SK-N-SH (cell line): Measurements from ENCODE around the gene RAI1. TPM values are rescaled to one million over a fixed set of nuclear protein-coding genes. Genes with fewer than 3 reads are reported as not detected.
"Not testable (repeated sequence)": the region's sequence is repeated elsewhere in the genome, so short reads cannot be mapped to it uniquely, and the experiment has no call there.

Source experiments
- CTCF ChIA-PET: fragments of 300-600, 350-600 bp; formaldehyde crosslinking; extraction: SDS; loops from one replicate; lab custom pipeline; 2021; lab: Yijun Ruan, JAX
- POLR2A ChIA-PET: fragments of 350-600 bp; sonication (Branson Sonifier 250); formaldehyde crosslinking; extraction: SDS; loops from one replicate; lab custom pipeline; 2020; ENCODE audit warnings: antibody characterized with exemption, inconsistent platforms; lab: Yijun Ruan, JAX
- DNase-seq: peaks from one replicate; pipeline ENCODE4 v3.0.0; 2012
- H2AFZ ChIP-seq: fragments of 200-600 bp; sonication (generic); 2 replicates; pipeline ENCODE4 v1.8.1; 2016; ENCODE audit warnings: antibody characterized with exemption, mild to moderate bottlenecking, low read depth
- H3F3A ChIP-seq: fragments of 200-600 bp; sonication (generic); replicated peaks from 2 replicates; pipeline ENCODE3; 2016; ENCODE audit warnings: antibody characterized with exemption, mild to moderate bottlenecking; ENCODE audit not compliant: insufficient read depth
- H3K27ac ChIP-seq, 2 experiments: fragments of 200-500 bp in 1 of 2; fragments of 200-600 bp in 1 of 2; sonication (Bioruptor generic) in 1 of 2; sonication (generic), shearing (Covaris generic) in 1 of 2; 2 replicates each; pipeline versions ENCODE4 v1.5.1 to v1.6.1; 2014 to 2016; ENCODE audit warnings: low read depth in 2 of 2, inconsistent platforms in 1 of 2, low read length in 1 of 2, mild to moderate bottlenecking in 1 of 2, mixed read lengths in 1 of 2
- H3K27me3 ChIP-seq: fragments of 200-600 bp; sonication (generic), shearing (Covaris generic); 2 replicates; pipeline ENCODE4 v1.6.1; 2016; ENCODE audit warnings: mixed run types; ENCODE audit not compliant: insufficient read depth
- H3K36me3 ChIP-seq, 2 experiments: fragments of 200-500 bp in 1 of 2; fragments of 200-600 bp in 1 of 2; sonication (Bioruptor generic) in 1 of 2; sonication (generic) in 1 of 2; replicated peaks in 1 of 2; 2 replicates each; pipeline versions ENCODE3 to v1.5.1; 2014 to 2016; ENCODE audit warnings: low read length in 1 of 2, mild to moderate bottlenecking in 1 of 2; ENCODE audit not compliant: insufficient read depth in 2 of 2, control insufficient read depth in 1 of 2
- H3K4me1 ChIP-seq, 2 experiments: fragments of 200-500 bp in 1 of 2; fragments of 200-600 bp in 1 of 2; sonication (Bioruptor generic) in 1 of 2; sonication (generic), shearing (Covaris generic) in 1 of 2; 2 replicates each; pipeline versions ENCODE4 v1.5.1 to v1.6.1; 2014 to 2016; ENCODE audit warnings: low read depth in 1 of 2, low read length in 1 of 2, mixed run types in 1 of 2; ENCODE audit not compliant: insufficient read depth in 2 of 2, control insufficient read depth in 1 of 2
- H3K4me2 ChIP-seq: fragments of 200-600 bp; sonication (generic), shearing (Covaris generic); 2 replicates; pipeline ENCODE4 v1.6.1; 2017; ENCODE audit warnings: mixed run types
- H3K4me3 ChIP-seq, 2 experiments: fragments of 200-500 bp in 1 of 2; fragments of 200-600 bp in 1 of 2; sonication (Bioruptor generic) in 1 of 2; sonication (generic), shearing (Covaris generic) in 1 of 2; 2 replicates each; pipeline versions ENCODE4 v1.5.1 to v1.8.1; 2014 to 2016; ENCODE audit warnings: low read depth in 2 of 2, inconsistent platforms in 1 of 2, low read length in 1 of 2, mild to moderate bottlenecking in 1 of 2, mixed read lengths in 1 of 2, moderate library complexity in 1 of 2
- H3K79me2 ChIP-seq: fragments of 200-600 bp; sonication (generic); 2 replicates; pipeline ENCODE4 v1.8.1; 2017; ENCODE audit warnings: mild to moderate bottlenecking; ENCODE audit not compliant: insufficient read depth
- H3K9ac ChIP-seq: fragments of 200-600 bp; sonication (generic); 2 replicates; pipeline ENCODE4 v1.6.1; 2017; ENCODE audit warnings: mixed run types
- H3K9me2 ChIP-seq: fragments of 200-600 bp; sonication (generic); 2 replicates; pipeline ENCODE4 v1.6.1; 2017; ENCODE audit warnings: mixed run types
- H3K9me3 ChIP-seq: fragments of 200-600 bp; sonication (generic); 2 replicates; pipeline ENCODE4 v1.6.1; 2017; ENCODE audit warnings: mixed run types, mild to moderate bottlenecking, moderate library complexity
- H4K20me1 ChIP-seq: fragments of 200-600 bp; sonication (generic); 2 replicates; pipeline ENCODE4 v1.6.1; 2017; ENCODE audit warnings: mild to moderate bottlenecking, mixed run types; ENCODE audit not compliant: insufficient read depth
- CHD2 ChIP-seq: fragments of 150-350 bp; IDR thresholded peaks from 2 replicates; pipeline ENCODE4 v1.6.1; 2018; ENCODE audit warnings: low read length; ENCODE audit not compliant: partially characterized antibody
- EZH2phosphoT487 ChIP-seq: fragments of 200-600 bp; sonication (generic); IDR thresholded peaks from 2 replicates; pipeline ENCODE4 v1.6.1; 2017; ENCODE audit warnings: low read depth, mixed run types, mild to moderate bottlenecking, antibody characterized with exemption, moderate library complexity, borderline replicate concordance
- FOSL2 ChIP-seq: IDR thresholded peaks from 2 replicates; pipeline ENCODE4 v1.4.0; 2012; ENCODE audit warnings: low read depth, mild to moderate bottlenecking, moderate library complexity, borderline replicate concordance
- FOXJ3 ChIP-seq: sonication (generic); formaldehyde crosslinking; IDR thresholded peaks from 2 replicates; pipeline ENCODE4 v1.5.1; 2020; ENCODE audit warnings: mild to moderate bottlenecking, missing genetic modification reagents
- GABPA ChIP-seq: IDR thresholded peaks from 2 replicates; pipeline ENCODE4 v1.4.0; 2012; ENCODE audit warnings: low read depth, mild to moderate bottlenecking
- MEF2A ChIP-seq: IDR thresholded peaks from 2 replicates; pipeline ENCODE4 v1.4.0; 2012; ENCODE audit warnings: low read depth, borderline replicate concordance
- MXI1 ChIP-seq: IDR thresholded peaks from 2 replicates; pipeline ENCODE4 v1.6.1; 2012; ENCODE audit warnings: mild to moderate bottlenecking, low read depth, low read length, improper control_type of control experiment
- NFIC ChIP-seq: IDR thresholded peaks from 2 replicates; pipeline ENCODE4 v1.4.0; 2012; ENCODE audit warnings: borderline replicate concordance
- RAD21 ChIP-seq: IDR thresholded peaks from 2 replicates; pipeline ENCODE4 v1.6.1; 2012; ENCODE audit warnings: mild to moderate bottlenecking, low read length
- RCOR1 ChIP-seq: fragments of 150-350 bp; IDR thresholded peaks from 2 replicates; pipeline ENCODE4 v1.6.1; 2017; ENCODE audit warnings: antibody characterized with exemption, low read length
- RFX5 ChIP-seq: IDR thresholded peaks from 2 replicates; pipeline ENCODE4 v1.6.1; 2012; ENCODE audit warnings: mild to moderate bottlenecking, improper control_type of control experiment, low read length
- SMC3 ChIP-seq: IDR thresholded peaks from 2 replicates; pipeline ENCODE4 v1.6.1; 2012; ENCODE audit warnings: low read depth, low read length, improper control_type of control experiment
- TAF1 ChIP-seq: IDR thresholded peaks from 2 replicates; pipeline ENCODE4 v1.6.1; 2012; ENCODE audit warnings: low read depth, mild to moderate bottlenecking, low read length, moderate library complexity, borderline replicate concordance
- TCF12 ChIP-seq: IDR thresholded peaks from 2 replicates; pipeline ENCODE4 v1.4.0; 2012
- TEAD4 ChIP-seq: IDR thresholded peaks from 2 replicates; pipeline ENCODE4 v1.4.0; 2012; ENCODE audit warnings: mild to moderate bottlenecking, borderline replicate concordance; ENCODE audit not compliant: insufficient read depth
- WGBS: methylation state at CpG from one replicate; pipeline ENCODE4 v1.1.6; 2017; ENCODE audit warnings: low lambda C conversion rate; 5-methylcytosine and 5-hydroxymethylcytosine counted together
- polyA plus RNA-seq, 3 experiments: library from polyadenylated mRNA; depleted of rRNA; stranded (reverse); fragments of >200 nt; gene quantifications; 2 replicates each; pipeline ENCODE4 v1.2.3, GENCODE V29; 2012

RAI1 gene
- polyA plus RNA-seq, 1 of the 3 experiments (the other 2 are of a cell fraction) = 4.7 TPM

DNA sequence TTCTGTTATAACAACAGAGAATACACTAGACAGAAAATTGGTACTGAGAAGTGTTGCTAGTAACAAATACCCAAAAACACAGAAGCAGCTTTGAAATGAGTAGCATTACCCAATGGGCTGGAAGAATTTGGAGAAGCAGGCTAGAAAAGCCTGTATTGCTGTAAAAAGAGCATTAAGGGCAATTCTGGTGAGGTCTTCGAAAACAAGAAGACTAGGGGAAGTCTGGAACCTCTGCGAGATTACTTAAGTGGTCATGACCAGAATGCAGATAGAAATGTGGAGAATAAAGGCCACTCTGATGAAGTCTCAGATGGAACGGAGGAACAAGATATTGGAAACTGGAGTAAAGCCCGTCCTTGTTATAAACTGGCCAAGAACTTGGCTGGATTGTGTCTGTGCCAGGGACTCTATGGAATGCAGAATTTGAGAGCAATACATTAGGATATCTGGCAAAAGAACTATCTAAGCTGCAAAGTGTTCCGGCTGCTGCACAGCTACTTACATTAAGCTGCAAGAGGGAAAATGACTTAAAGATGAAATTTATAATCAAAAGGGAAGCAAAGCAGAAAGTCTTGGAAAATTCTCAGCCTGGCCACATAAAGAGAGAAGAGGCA lies 44.9 kb upstream of the RAI1 start (continued):
- TF ChIP-seq TAF1 (no peak), MEF2A (no peak), CHD2 (no peak), SMC3 (no peak), GABPA (no peak)

DNA sequence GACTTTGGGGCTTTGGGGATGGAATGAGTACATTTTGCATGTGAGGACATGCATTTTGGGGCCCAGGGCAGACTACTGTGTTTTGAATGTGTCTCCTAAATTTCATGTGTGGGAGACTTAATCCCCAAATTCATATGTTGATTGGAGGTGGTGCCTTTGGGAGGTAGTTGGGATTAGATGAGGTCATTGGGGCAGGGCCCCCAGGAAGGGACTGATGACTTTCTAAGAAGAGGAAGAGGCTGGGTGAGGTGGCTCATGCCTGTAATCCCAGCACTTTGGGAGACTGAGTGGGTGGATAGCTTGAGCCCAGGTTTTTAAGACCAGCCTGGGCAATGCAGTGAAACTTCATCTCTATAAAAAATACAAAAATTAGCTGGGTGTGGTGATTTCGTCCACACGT lies 42.8 kb upstream of the RAI1 start:
- WGBS = 81% methylated on average over 2 of the region's 2 CpGs
- POLR2A ChIA-PET = no interaction called here

DNA sequence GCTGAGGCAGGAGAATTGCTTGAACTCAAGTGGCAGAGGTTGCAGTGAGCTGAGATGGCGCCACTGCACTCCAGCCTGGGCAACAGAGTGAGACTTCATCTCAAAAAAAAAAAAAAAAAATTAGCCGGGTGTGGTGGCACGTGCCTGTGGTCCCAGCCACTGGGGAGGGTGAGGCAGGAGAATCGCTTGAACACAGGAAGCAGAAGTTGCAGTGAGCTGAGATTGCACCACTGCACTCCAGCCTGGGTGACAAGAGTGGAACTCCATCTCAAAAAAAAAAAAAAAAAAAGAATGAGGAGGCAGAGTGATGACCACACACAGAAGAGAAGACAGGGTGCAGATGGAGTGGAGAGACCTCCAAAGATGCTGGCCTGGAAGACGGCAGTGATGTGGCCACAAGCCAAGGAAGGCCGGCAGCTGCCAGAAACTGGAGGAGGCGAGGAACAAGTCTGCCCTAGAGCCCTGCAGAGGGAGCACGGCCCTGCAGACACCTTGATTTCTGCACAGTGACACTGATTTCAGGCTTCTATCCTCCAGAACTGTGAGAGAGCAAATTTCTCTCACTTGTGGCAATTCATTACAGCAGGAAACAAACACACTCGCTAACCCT lies 41.5 kb upstream of the RAI1 start:
- H3K4me3 ChIP-seq, H3K4me1 ChIP-seq, POLR2A ChIA-PET, H2AFZ ChIP-seq, H3K9me3 ChIP-seq, H3K4me2 ChIP-seq, H3K79me2 ChIP-seq, H3K9ac ChIP-seq, H3F3A ChIP-seq, H4K20me1 ChIP-seq, H3K27me3 ChIP-seq, H3K27ac ChIP-seq, H3K9me2 ChIP-seq, DNase-seq, H3K36me3 ChIP-seq: not testable (repeated sequence)
- WGBS = 49% methylated on average over 9 of the region's 9 CpGs
- CTCF ChIA-PET = interaction anchor here (3.8 to 10.3 kb wide), 3 partner anchors 26 to 287 kb away, joined by 27 to 155 read pairs (median 43); no protein-coding TSS in a partner anchor

More for the DNA sequence above, 42.8 kb upstream of the RAI1 start:
- H2AFZ ChIP-seq = no peak overlapping the region
- CTCF ChIA-PET = interaction anchor here (1.2 to 10.3 kb wide), 4 partner anchors 25 to 285 kb away, joined by 4 to 155 read pairs (median 25); partner anchors contain the start of gene RASD1
- no peak overlapping the region for H3K4me3 ChIP-seq
- DNase-seq = no peak
- no peak overlapping the region for H3K9ac ChIP-seq
- no peaks in the 10 kb centered on the region; a peak in 1 of 4 replicates for H3K4me1 ChIP-seq
- H3K4me2 ChIP-seq = no peak overlapping the region
- no peaks in the 10 kb centered on the region for H3K36me3 ChIP-seq
- no peaks in the 10 kb centered on the region for H3K9me2 ChIP-seq
- H3K27ac ChIP-seq = no peak overlapping the region
- H4K20me1 ChIP-seq = no peaks in the 10 kb centered on the region
- no peaks in the 10 kb centered on the region for H3F3A ChIP-seq
- H3K79me2 ChIP-seq = no peaks in the 10 kb centered on the region
- no peaks in the 10 kb centered on the region for H3K27me3 ChIP-seq
- TF ChIP-seq NFIC (no peak), RAD21 (no peak), SMC3 (no peak), MEF2A (no peak), FOSL2 (no peak), TCF12 (no peak), EZH2phosphoT487 (no peak), TEAD4 (no peak), RFX5 (no peak), RCOR1 (no peak), MXI1 (no peak), FOXJ3 (CRISPR knock-in tag) (no peak), GABPA (no peak)
- TF ChIP-seq, all 33 proteins: peak for 0
- no peaks in the 10 kb centered on the region for H3K9me3 ChIP-seq
